Keratinocyte (primary cell): ENCODE measurements around the gene MC2R. TPM values are rescaled to one million over a fixed set of nuclear protein-coding genes. Genes with fewer than 3 reads are reported as not detected.

ENCODE experiments used
- DNase-seq: peaks from one replicate; pipeline ENCODE4 v3.0.0-alpha.2; 2011; ENCODE audit warnings: low read depth, missing footprints, low spot score
- FAIRE-seq: peaks from 2 replicates; lab custom pipeline; 2011; peaks lifted over from hg19 to GRCh38; lab: Jason Lieb, UNC
- H2AFZ ChIP-seq: 2 replicates; pipeline ENCODE4 v1.6.0; 2012; ENCODE audit warnings: low read length, control low read depth, inconsistent platforms; ENCODE audit not compliant: control insufficient read depth
- H3K27ac ChIP-seq: 2 replicates; pipeline ENCODE4 v1.5.1; 2011; ENCODE audit warnings: low read length; ENCODE audit not compliant: control insufficient read depth, insufficient read depth
- H3K27me3 ChIP-seq: 3 replicates; pipeline ENCODE4 v1.6.0; 2011; ENCODE audit warnings: low read length; ENCODE audit not compliant: control insufficient read depth, insufficient read depth; ENCODE audit errors: extremely low read depth
- H3K36me3 ChIP-seq, 2 experiments: 2 replicates in 1 of 2; 3 replicates in 1 of 2; pipeline ENCODE4 v1.5.1; 2011; ENCODE audit warnings: low read length in 2 of 2, mild to moderate bottlenecking in 1 of 2; ENCODE audit not compliant: control insufficient read depth in 2 of 2, insufficient read depth in 2 of 2; ENCODE audit errors: extremely low read depth in 1 of 2
- H3K4me1 ChIP-seq: 3 replicates; pipeline ENCODE4 v1.5.1; 2011; ENCODE audit warnings: low read length; ENCODE audit not compliant: control insufficient read depth, insufficient read depth; ENCODE audit errors: extremely low read depth
- H3K4me2 ChIP-seq: 3 replicates; pipeline ENCODE4 v1.6.0; 2011; ENCODE audit warnings: low read depth, low read length; ENCODE audit not compliant: control insufficient read depth, insufficient read depth; ENCODE audit errors: extremely low read depth
- H3K4me3 ChIP-seq, 3 experiments: fragments of 200-600 bp in 1 of 3; sonication (generic) in 1 of 3; 2 replicates in 2 of 3; 3 replicates in 1 of 3; pipeline ENCODE4 v1.5.1; 2011 to 2016; ENCODE audit warnings: low read length in 3 of 3, mild to moderate bottlenecking in 3 of 3, control low read depth in 2 of 3, inconsistent platforms in 1 of 3, low read depth in 1 of 3, mixed read lengths in 1 of 3, mixed run types in 1 of 3, moderate library complexity in 1 of 3; ENCODE audit not compliant: control insufficient read depth in 2 of 3, insufficient read depth in 2 of 3; ENCODE audit errors: extremely low read depth in 1 of 3
- H3K79me2 ChIP-seq: 2 replicates; pipeline ENCODE4 v1.6.0; 2012; ENCODE audit warnings: low read length; ENCODE audit not compliant: control insufficient read depth, insufficient read depth
- H3K9ac ChIP-seq: 3 replicates; pipeline ENCODE4 v1.6.0; 2011; ENCODE audit warnings: low read length; ENCODE audit not compliant: control insufficient read depth, insufficient read depth; ENCODE audit errors: extremely low read depth
- H3K9me1 ChIP-seq: 3 replicates; pipeline ENCODE4 v1.6.0; 2011; ENCODE audit warnings: low read length; ENCODE audit not compliant: control insufficient read depth, insufficient read depth; ENCODE audit errors: extremely low read depth
- H3K9me3 ChIP-seq: 2 replicates; pipeline ENCODE4 v1.5.1; 2012; ENCODE audit warnings: low read depth, low read length; ENCODE audit not compliant: control insufficient read depth
- H4K20me1 ChIP-seq: 3 replicates; pipeline ENCODE4 v1.6.0; 2011; ENCODE audit warnings: low read length; ENCODE audit not compliant: control insufficient read depth, insufficient read depth; ENCODE audit errors: extremely low read depth
- EZH2 ChIP-seq: IDR thresholded peaks from one replicate; pipeline ENCODE4 v1.6.1; 2012; ENCODE audit warnings: inconsistent platforms, mild to moderate bottlenecking, low read length, moderate library complexity
- dilution Hi-C: fragments of 300-500 bp; cut with MboI; formaldehyde crosslinking; loops from one replicate; pipeline ENCODE4 v1.7.0; 2020; ENCODE audit warnings: low sequenced_read_pairs; ENCODE audit not compliant: extremely low pct_ligation_motif_present
- polyA plus RNA-seq, 5 experiments: library from polyadenylated mRNA; depleted of rRNA in 3 of 5; stranded (reverse) in 3 of 5; stranded (forward) in 1 of 5; unstranded in 1 of 5; fragments of >200 nt; gene quantifications; 1 replicate in 1 of 5; 2 replicates in 3 of 5; 3 replicates in 1 of 5; pipeline versions ENCODE4 v1.2.1 to v1.2.3, GENCODE V29; 2011 to 2012; ENCODE audit warnings: missing spikeins in 2 of 5, low read depth in 1 of 5, low replicate concordance in 1 of 5
- TF ChIP-seq, protein P1 (sequence below), 3 experiments: IDR thresholded peaks in 1 of 3; conservative IDR thresholded peaks in 1 of 3; optimal IDR thresholded peaks in 1 of 3; 2 replicates in 2 of 3; 3 replicates in 1 of 3; pipeline versions ENCODE3 to v1.5.1; 2011; ENCODE audit warnings: low read length in 3 of 3, mild to moderate bottlenecking in 3 of 3, moderate library complexity in 2 of 3, control low read depth in 1 of 3, inconsistent platforms in 1 of 3; ENCODE audit not compliant: insufficient read depth in 2 of 3; ENCODE audit errors: extremely low read depth in 1 of 3

The MC2R gene
- polyA plus RNA-seq, 1 donor (not counting 4 experiments of a cell fraction or from before 2014, with no cell fraction given): not detected

DNA sequence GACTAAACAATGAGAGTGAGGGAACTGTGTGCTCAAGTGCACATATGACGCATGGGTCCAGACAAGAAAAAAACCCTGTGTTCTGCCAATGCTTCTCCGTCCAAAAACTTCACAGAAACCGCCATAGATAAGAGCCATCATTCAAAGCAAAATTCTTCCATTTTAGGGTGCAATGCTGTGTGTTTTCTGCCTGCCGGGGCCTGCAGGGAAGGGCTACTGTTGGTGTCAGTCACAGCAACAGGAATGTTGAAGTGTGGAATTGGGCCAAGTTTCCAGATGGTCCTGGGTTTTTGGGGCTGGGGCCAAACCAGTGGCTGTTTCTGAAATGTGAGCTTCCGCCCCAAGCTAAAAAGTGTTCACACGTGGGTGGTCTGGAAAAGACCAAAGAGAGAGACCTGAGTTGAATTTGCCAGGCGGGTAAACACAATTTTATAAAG, 677 bp upstream of the MC2R start:
- H3K4me1 ChIP-seq: no peaks in the 10 kb centered on the region
- no peak for TF ChIP-seq EZH2
- TF ChIP-seq, protein P1, sequence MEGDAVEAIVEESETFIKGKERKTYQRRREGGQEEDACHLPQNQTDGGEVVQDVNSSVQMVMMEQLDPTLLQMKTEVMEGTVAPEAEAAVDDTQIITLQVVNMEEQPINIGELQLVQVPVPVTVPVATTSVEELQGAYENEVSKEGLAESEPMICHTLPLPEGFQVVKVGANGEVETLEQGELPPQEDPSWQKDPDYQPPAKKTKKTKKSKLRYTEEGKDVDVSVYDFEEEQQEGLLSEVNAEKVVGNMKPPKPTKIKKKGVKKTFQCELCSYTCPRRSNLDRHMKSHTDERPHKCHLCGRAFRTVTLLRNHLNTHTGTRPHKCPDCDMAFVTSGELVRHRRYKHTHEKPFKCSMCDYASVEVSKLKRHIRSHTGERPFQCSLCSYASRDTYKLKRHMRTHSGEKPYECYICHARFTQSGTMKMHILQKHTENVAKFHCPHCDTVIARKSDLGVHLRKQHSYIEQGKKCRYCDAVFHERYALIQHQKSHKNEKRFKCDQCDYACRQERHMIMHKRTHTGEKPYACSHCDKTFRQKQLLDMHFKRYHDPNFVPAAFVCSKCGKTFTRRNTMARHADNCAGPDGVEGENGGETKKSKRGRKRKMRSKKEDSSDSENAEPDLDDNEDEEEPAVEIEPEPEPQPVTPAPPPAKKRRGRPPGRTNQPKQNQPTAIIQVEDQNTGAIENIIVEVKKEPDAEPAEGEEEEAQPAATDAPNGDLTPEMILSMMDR (optimal IDR thresholded peaks at IDR 0.05 in 1 of 3, IDR thresholded peaks at IDR 0.05 in 1 of 3, conservative IDR thresholded peaks at IDR 0.05 in 1 of 3; ENCODE audit: extremely low read depth in 1 of 3, insufficient read depth in 2 of 3, low read length in 3 of 3): no peak
- FAIRE-seq (no peak), DNase-seq (no peak)
- dilution Hi-C loops: no loop called here
- H3K4me2 ChIP-seq: no peak overlapping the region
- H3K9me3 ChIP-seq: peaks cover 4% of the 10 kb centered on the region
- no peaks in the 10 kb centered on the region for H3K9me1 ChIP-seq
- no peak overlapping the region for H2AFZ ChIP-seq
- H3K27me3 ChIP-seq: no peaks in the 10 kb centered on the region
- H3K79me2 ChIP-seq: no peaks in the 10 kb centered on the region
- H3K27ac ChIP-seq: no peak overlapping the region
- H4K20me1 ChIP-seq: no peaks in the 10 kb centered on the region
- no peak overlapping the region for H3K4me3 ChIP-seq
- no peak overlapping the region for H3K9ac ChIP-seq
- no peaks in the 10 kb centered on the region for H3K36me3 ChIP-seq

- H3K9me1 ChIP-seq: no peaks in the 10 kb centered on the region
- dilution Hi-C loops: no loop called here
- no peak for DNase-seq
Observed at GRCh38 chr18:13914756-13915155, 580 bp downstream of the MC2R start.

More at GRCh38 chr18:13914756-13915155, 580 bp downstream of the MC2R start:
- Histone ChIP-seq H3K79me2 (no peaks in the 10 kb centered on the region), H3K27me3 (no peaks in the 10 kb centered on the region), H3K9ac (no peak overlapping the region), H3K4me1 (no peaks in the 10 kb centered on the region), H2AFZ (no peak overlapping the region), H3K9me3 (no peaks in the 10 kb centered on the region), H4K20me1 (no peaks in the 10 kb centered on the region), H3K36me3 (no peaks in the 10 kb centered on the region), H3K27ac (no peak overlapping the region), H3K4me2 (no peak overlapping the region), H3K4me3 (no peak overlapping the region)
- no peak for FAIRE-seq
- TF ChIP-seq, protein P1 (optimal IDR thresholded peaks at IDR 0.05 in 1 of 3, IDR thresholded peaks at IDR 0.05 in 1 of 3, conservative IDR thresholded peaks at IDR 0.05 in 1 of 3; ENCODE audit: extremely low read depth in 1 of 3, insufficient read depth in 2 of 3, low read length in 3 of 3): no peak
- no peak for TF ChIP-seq EZH2
